HL-60/S4 (cell line): ENCODE data around the gene CR1L.
"Not testable (repeated sequence)": the region's sequence is repeated elsewhere in the genome, so short reads cannot be mapped to it uniquely, and the experiment has no call there.

Experiments
- in situ Hi-C: fragments of 300-500 bp; cut with MboI; formaldehyde crosslinking; loops from 2 replicates; pipeline ENCODE4 v1.14.3; 2022; ENCODE audit warnings: low sequenced_read_pairs

Gene CR1L

GRCh38 chr1:207680590-207681388, 35.9 kb downstream of the CR1L start:
- in situ Hi-C loops: not testable (repeated sequence)

- in situ Hi-C loops: not testable (repeated sequence)
These were observed 38.0 kb downstream of the CR1L start for GRCh38 chr1:207682872-207683434.

GRCh38 chr1:207690551-207690950, 45.6 kb downstream of the CR1L start:
- in situ Hi-C loops: not testable (repeated sequence)

GRCh38 chr1:207691010-207691409, 46.1 kb downstream of the CR1L start:
- in situ Hi-C loops: no loop called here

- in situ Hi-C loops: no loop called here
These were observed 46.9 kb downstream of the CR1L start for GRCh38 chr1:207691841-207692240.

- in situ Hi-C loops: not testable (repeated sequence)
These were observed 47.4 kb downstream of the CR1L start for GRCh38 chr1:207692291-207692690.

- in situ Hi-C loops: no loop called here
These were observed 51.0 kb downstream of the CR1L start for GRCh38 chr1:207695891-207696290.

- in situ Hi-C loops: no loop called here
These were observed 54.0 kb downstream of the CR1L start for GRCh38 chr1:207698822-207699483.

- in situ Hi-C loops: no loop called here
These were observed 57.4 kb downstream of the CR1L start for GRCh38 chr1:207702317-207702716.

- in situ Hi-C loops: no loop called here
These were observed 58.8 kb downstream of the CR1L start for GRCh38 chr1:207703712-207704111.

GRCh38 chr1:207708004-207708403, 63.1 kb downstream of the CR1L start:
- in situ Hi-C loops: not testable (repeated sequence)

- in situ Hi-C loops: no loop called here
These were observed 66.4 kb downstream of the CR1L start for GRCh38 chr1:207711285-207711684.

GRCh38 chr1:207712701-207713100, 67.8 kb downstream of the CR1L start:
- in situ Hi-C loops: not testable (repeated sequence)

GRCh38 chr1:207713529-207713928, 68.6 kb downstream of the CR1L start:
- in situ Hi-C loops: no loop called here

- in situ Hi-C loops: no loop called here
These were observed 74.3 kb downstream of the CR1L start for GRCh38 chr1:207719234-207719633.

- in situ Hi-C loops: not testable (repeated sequence)
These were observed 83.4 kb downstream of the CR1L start for GRCh38 chr1:207728200-207728858.

GRCh38 chr1:207737503-207738157, 92.7 kb downstream of the CR1L start:
- in situ Hi-C loops: not testable (repeated sequence)

GRCh38 chr1:207738158-207738659, 93.3 kb downstream of the CR1L start:
- in situ Hi-C loops: not testable (repeated sequence)

GRCh38 chr1:207740207-207740606, 95.3 kb downstream of the CR1L start:
- in situ Hi-C loops: no loop called here

- in situ Hi-C loops: no loop called here
These were observed 98.1 kb downstream of the CR1L start for GRCh38 chr1:207742850-207743555.
